Neural cell (in vitro differentiated cells): ENCODE measurements around the gene PEMT. TPM values are rescaled to one million over a fixed set of nuclear protein-coding genes. Genes with fewer than 3 reads are reported as not detected.

Experiments used
- H2AFZ ChIP-seq: fragments of 200-600, 300-800 bp; sonication (generic), shearing (Covaris generic); 2 replicates; pipeline ENCODE4 v1.6.0; 2014; ENCODE audit warnings: low read depth, mild to moderate bottlenecking, antibody characterized with exemption, low read length, moderate library complexity
- H3F3A ChIP-seq: fragments of 200-600 bp; shearing (Covaris generic); 2 replicates; pipeline ENCODE4 v1.6.1; 2016; ENCODE audit warnings: mild to moderate bottlenecking, moderate library complexity, mixed read lengths, antibody characterized with exemption, low read length; ENCODE audit not compliant: insufficient read depth, poor library complexity, severe bottlenecking
- H3K27ac ChIP-seq: fragments of 200-600, 300-800 bp; sonication (generic), shearing (Covaris generic); 2 replicates; pipeline ENCODE4 v1.5.1; 2014; ENCODE audit warnings: mild to moderate bottlenecking, low read length, moderate library complexity
- H3K27me3 ChIP-seq: fragments of 300-800, 200-600 bp; sonication (generic), shearing (Covaris generic); 2 replicates; pipeline ENCODE4 v1.6.0; 2014; ENCODE audit warnings: mild to moderate bottlenecking, low read depth, low read length, moderate library complexity; ENCODE audit not compliant: insufficient read depth
- H3K36me3 ChIP-seq: fragments of 300-800, 200-600 bp; sonication (generic), shearing (Covaris generic); 2 replicates; pipeline ENCODE4 v1.5.1; 2014; ENCODE audit warnings: mild to moderate bottlenecking, antibody characterized with exemption, low read length, moderate library complexity; ENCODE audit not compliant: insufficient read depth
- H3K4me2 ChIP-seq: fragments of 300-800, 200-600 bp; sonication (generic), shearing (Covaris generic); 2 replicates; pipeline ENCODE4 v1.6.0; 2014; ENCODE audit warnings: mild to moderate bottlenecking, low read length
- H3K4me3 ChIP-seq: fragments of 300-800, 200-600 bp; sonication (generic), shearing (Covaris generic); 2 replicates; pipeline ENCODE4 v1.5.1; 2014; ENCODE audit warnings: mild to moderate bottlenecking, low read length, moderate library complexity
- H3K79me2 ChIP-seq: fragments of 200-600 bp; shearing (Covaris generic); replicated peaks from 2 replicates; pipeline ENCODE4 v1.6.0; 2014; ENCODE audit warnings: mild to moderate bottlenecking, low read length, moderate library complexity; ENCODE audit not compliant: insufficient read depth
- H3K9ac ChIP-seq: fragments of 300-800, 200-600 bp; sonication (generic), shearing (Covaris generic); 2 replicates; pipeline ENCODE4 v1.6.1; 2016; ENCODE audit warnings: mild to moderate bottlenecking, low read length, mixed read lengths
- H3K9me2 ChIP-seq: fragments of 200-600 bp; shearing (Covaris generic); 2 replicates; pipeline ENCODE4 v1.6.1; 2016; ENCODE audit warnings: mild to moderate bottlenecking, low read length, mixed read lengths; ENCODE audit not compliant: insufficient read depth
- H3K9me3 ChIP-seq: fragments of 200-600, 300-800 bp; sonication (generic), shearing (Covaris generic); 2 replicates; pipeline ENCODE4 v1.6.1; 2016; ENCODE audit warnings: mild to moderate bottlenecking, mixed run types, low read length, moderate library complexity, mixed read lengths
- H4K20me1 ChIP-seq: fragments of 200-600 bp; shearing (Covaris generic); 2 replicates; pipeline ENCODE4 v1.6.1; 2016; ENCODE audit warnings: mild to moderate bottlenecking, mixed run types; ENCODE audit not compliant: insufficient read depth
- CTCF ChIP-seq: fragments of 450-650 bp; IDR thresholded peaks from 2 replicates; pipeline ENCODE4 v1.5.1; 2014; ENCODE audit warnings: antibody characterized with exemption, mild to moderate bottlenecking, moderate library complexity; ENCODE audit not compliant: poor library complexity, severe bottlenecking
- EP300 ChIP-seq: fragments of 450-650 bp; conservative IDR thresholded peaks from 2 replicates; pipeline ENCODE4 v1.6.1; 2014; ENCODE audit warnings: antibody characterized with exemption, mild to moderate bottlenecking, moderate library complexity; ENCODE audit not compliant: poor library complexity, severe bottlenecking
- EZH2 ChIP-seq: fragments of 200-600, 300-800 bp; shearing (Covaris generic), sonication (generic); IDR thresholded peaks from 2 replicates; pipeline ENCODE4 v1.6.1; 2014; ENCODE audit warnings: antibody characterized with exemption, low read length, borderline replicate concordance, mild to moderate bottlenecking; ENCODE audit not compliant: insufficient read depth, poor library complexity, severe bottlenecking
- MXI1 ChIP-seq: fragments of 450-650 bp; conservative IDR thresholded peaks from 2 replicates; pipeline ENCODE4 v1.6.1; 2014; ENCODE audit warnings: antibody characterized with exemption, mild to moderate bottlenecking; ENCODE audit not compliant: poor library complexity, severe bottlenecking
- POLR2AphosphoS5 ChIP-seq: IDR thresholded peaks from 2 replicates; pipeline ENCODE4 v1.6.1; 2012
- RAD21 ChIP-seq: fragments of 450-650 bp; conservative IDR thresholded peaks from 2 replicates; pipeline ENCODE4 v1.6.1; 2014; ENCODE audit warnings: antibody characterized with exemption, mild to moderate bottlenecking, moderate library complexity
- REST ChIP-seq: IDR thresholded peaks from 2 replicates; pipeline ENCODE4 v1.6.1; 2012; ENCODE audit warnings: borderline replicate concordance
- SMC3 ChIP-seq: fragments of 450-650 bp; conservative IDR thresholded peaks from 2 replicates; pipeline ENCODE4 v1.6.1; 2014; ENCODE audit warnings: antibody characterized with exemption, mild to moderate bottlenecking, moderate library complexity; ENCODE audit not compliant: poor library complexity
- TAF1 ChIP-seq: IDR thresholded peaks from 2 replicates; pipeline ENCODE4 v1.6.1; 2012; ENCODE audit warnings: low read depth
- polyA plus RNA-seq: library from polyadenylated mRNA; depleted of rRNA; stranded (reverse); fragments of >200 nt; gene quantifications from 2 replicates; pipeline ENCODE4 v1.2.3, GENCODE V29; 2014

Gene PEMT
- polyA plus RNA-seq, 1 donor from 2014 or later = 71.7 TPM

- no peaks in the 10 kb centered on the region for H3K27me3 ChIP-seq
- no peak overlapping the region for H3K4me2 ChIP-seq
- TF ChIP-seq REST (no peak), MXI1 (no peak), SMC3 (no peak), RAD21 (no peak), EZH2 (no peak), CTCF (no peak), POLR2AphosphoS5 (no peak), TAF1 (no peak), EP300 (no peak)
- H3K36me3 ChIP-seq = no peaks in the 10 kb centered on the region
- H3F3A ChIP-seq = no peaks in the 10 kb centered on the region
- H3K4me3 ChIP-seq = no peak overlapping the region
- H3K9ac ChIP-seq = no peak overlapping the region
- no peaks in the 10 kb centered on the region for H3K9me2 ChIP-seq
- H3K9me3 ChIP-seq = no peaks in the 10 kb centered on the region
- H3K27ac ChIP-seq = no peak overlapping the region
- H2AFZ ChIP-seq = no peak overlapping the region
- H4K20me1 ChIP-seq = no peaks in the 10 kb centered on the region
- no peaks in the 10 kb centered on the region for H3K79me2 ChIP-seq
Measured at GRCh38 chr17:17598003-17598402, 6.5 kb upstream of the PEMT start.

GRCh38 chr17:17595755-17596154 is 4.2 kb upstream of the PEMT start:
- Histone ChIP-seq H3K9ac (no peak overlapping the region), H3F3A (no peaks in the 10 kb centered on the region)
- no peak for TF ChIP-seq CTCF
- no peak for TF ChIP-seq EZH2
- no peak for TF ChIP-seq REST

More at GRCh38 chr17:17595755-17596154, 4.2 kb upstream of the PEMT start:
- no peak overlapping the region for H3K4me3 ChIP-seq
- H3K36me3 ChIP-seq = no peaks in the 10 kb centered on the region
- no peaks in the 10 kb centered on the region for H4K20me1 ChIP-seq
- no peak overlapping the region for H2AFZ ChIP-seq
- H3K27ac ChIP-seq = no peak overlapping the region
- no peaks in the 10 kb centered on the region for H3K9me2 ChIP-seq
- no peaks in the 10 kb centered on the region for H3K9me3 ChIP-seq
- no peaks in the 10 kb centered on the region for H3K27me3 ChIP-seq
- no peak overlapping the region for H3K4me2 ChIP-seq
- peaks cover 4% of the 10 kb centered on the region for H3K79me2 ChIP-seq
